Measurements from ENCODE around the gene ST3GAL2. TPM values are rescaled to one million over a fixed set of nuclear protein-coding genes. Genes with fewer than 3 reads are reported as not detected.

Gene ST3GAL2
- polyA plus RNA-seq, 2 of the 4 experiments (the other 2 are of a cell fraction) = 11.1 to 16.3 TPM

DNA sequence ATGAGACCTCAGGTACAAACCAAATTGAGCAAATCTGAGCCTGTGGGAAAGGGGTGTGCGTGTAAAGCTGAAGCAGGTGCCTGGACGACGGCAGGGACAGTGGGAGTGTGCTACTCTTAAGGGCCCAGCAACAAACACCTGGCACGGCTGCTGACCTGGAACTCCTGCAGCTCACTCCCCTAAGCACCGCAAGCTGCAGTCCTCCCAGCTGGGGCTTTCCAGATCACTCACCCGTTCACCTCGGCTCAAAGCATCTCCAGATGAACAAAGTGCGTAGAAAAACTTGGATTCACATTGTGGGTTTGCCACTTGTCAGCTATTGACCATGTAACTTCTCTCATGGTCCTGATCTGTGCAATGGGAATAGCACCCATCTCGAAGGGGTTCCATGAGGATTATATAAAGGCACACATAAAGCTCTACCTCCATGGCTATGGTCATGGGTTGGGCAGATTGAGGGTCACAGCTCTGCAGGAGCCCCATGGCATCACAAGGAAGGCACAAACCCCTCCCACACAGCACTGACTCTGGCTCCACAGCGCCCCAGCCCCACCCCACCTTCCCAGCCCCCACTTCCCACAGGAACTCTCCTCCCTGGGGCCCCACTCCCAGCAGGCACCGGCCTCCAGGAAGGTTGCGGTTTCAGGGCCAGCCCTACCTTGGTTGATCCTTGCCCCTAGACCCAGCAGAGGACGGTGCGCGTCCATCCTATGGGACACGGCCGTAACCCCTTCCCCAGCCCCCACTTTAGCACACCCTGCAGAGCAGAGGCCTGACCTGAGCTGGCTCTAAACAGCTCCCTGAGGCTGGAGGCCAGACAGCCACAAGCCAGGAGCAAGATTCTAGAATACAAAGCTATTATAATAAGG lies 21.9 kb downstream of the ST3GAL2 start:
- ATAC-seq = no peak
- H3K9me3 ChIP-seq = no peaks in the 10 kb centered on the region
- WGBS (ENCODE audit: missing lambda C conversion rate) = 87% methylated on average over 16 of the region's 17 CpGs
- TF ChIP-seq FOXS1 (CRISPR knock-in tag; IDR thresholded peaks at IDR 0.05) (no peak), RFX5 (IDR thresholded peaks at IDR 0.05) (no peak), HDAC2 (IDR thresholded peaks at IDR 0.05) (no peak), EP300 (IDR thresholded peaks at IDR 0.05) (no peak), POLR2A (IDR thresholded peaks at IDR 0.05; ENCODE audit: low read length) (no peak), TFCP2L1 (CRISPR knock-in tag; IDR thresholded peaks at IDR 0.05) (no peak), HOXA7 (CRISPR knock-in tag; IDR thresholded peaks at IDR 0.05) (no peak), RAD21 (conservative IDR thresholded peaks at IDR 0.05 in 1 of 2, IDR thresholded peaks at IDR 0.05 in 1 of 2) (no peak), KDM1A (IDR thresholded peaks at IDR 0.05; ENCODE audit: low read depth) (no peak), ZFP36 (IDR thresholded peaks at IDR 0.05; ENCODE audit: borderline replicate concordance, partially characterized antibody) (no peak), NFE2L2 (conservative IDR thresholded peaks at IDR 0.05; ENCODE audit: low read length) (no peak), HOXB5 (CRISPR knock-in tag; IDR thresholded peaks at IDR 0.05) (no peak), NPAS2 (CRISPR knock-in tag; IDR thresholded peaks at IDR 0.05; ENCODE audit: borderline replicate concordance) (no peak)
- TF ChIP-seq, protein P1, sequence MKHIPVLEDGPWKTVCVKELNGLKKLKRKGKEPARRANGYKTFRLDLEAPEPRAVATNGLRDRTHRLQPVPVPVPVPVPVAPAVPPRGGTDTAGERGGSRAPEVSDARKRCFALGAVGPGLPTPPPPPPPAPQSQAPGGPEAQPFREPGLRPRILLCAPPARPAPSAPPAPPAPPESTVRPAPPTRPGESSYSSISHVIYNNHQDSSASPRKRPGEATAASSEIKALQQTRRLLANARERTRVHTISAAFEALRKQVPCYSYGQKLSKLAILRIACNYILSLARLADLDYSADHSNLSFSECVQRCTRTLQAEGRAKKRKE (CRISPR knock-in tag; IDR thresholded peaks at IDR 0.05; ENCODE audit: low read depth) = no peak
- TF ChIP-seq, protein P2, sequence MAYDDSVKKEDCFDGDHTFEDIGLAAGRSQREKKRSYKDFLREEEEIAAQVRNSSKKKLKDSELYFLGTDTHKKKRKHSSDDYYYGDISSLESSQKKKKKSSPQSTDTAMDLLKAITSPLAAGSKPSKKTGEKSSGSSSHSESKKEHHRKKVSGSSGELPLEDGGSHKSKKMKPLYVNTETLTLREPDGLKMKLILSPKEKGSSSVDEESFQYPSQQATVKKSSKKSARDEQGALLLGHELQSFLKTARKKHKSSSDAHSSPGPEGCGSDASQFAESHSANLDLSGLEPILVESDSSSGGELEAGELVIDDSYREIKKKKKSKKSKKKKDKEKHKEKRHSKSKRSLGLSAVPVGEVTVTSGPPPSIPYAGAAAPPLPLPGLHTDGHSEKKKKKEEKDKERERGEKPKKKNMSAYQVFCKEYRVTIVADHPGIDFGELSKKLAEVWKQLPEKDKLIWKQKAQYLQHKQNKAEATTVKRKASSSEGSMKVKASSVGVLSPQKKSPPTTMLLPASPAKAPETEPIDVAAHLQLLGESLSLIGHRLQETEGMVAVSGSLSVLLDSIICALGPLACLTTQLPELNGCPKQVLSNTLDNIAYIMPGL (CRISPR knock-in tag; IDR thresholded peaks at IDR 0.05; ENCODE audit: borderline replicate concordance) = no peak
- TF ChIP-seq, protein P3, sequence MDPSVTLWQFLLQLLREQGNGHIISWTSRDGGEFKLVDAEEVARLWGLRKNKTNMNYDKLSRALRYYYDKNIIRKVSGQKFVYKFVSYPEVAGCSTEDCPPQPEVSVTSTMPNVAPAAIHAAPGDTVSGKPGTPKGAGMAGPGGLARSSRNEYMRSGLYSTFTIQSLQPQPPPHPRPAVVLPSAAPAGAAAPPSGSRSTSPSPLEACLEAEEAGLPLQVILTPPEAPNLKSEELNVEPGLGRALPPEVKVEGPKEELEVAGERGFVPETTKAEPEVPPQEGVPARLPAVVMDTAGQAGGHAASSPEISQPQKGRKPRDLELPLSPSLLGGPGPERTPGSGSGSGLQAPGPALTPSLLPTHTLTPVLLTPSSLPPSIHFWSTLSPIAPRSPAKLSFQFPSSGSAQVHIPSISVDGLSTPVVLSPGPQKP (IDR thresholded peaks at IDR 0.05; ENCODE audit: low read depth, low read length) = no peak
- TF ChIP-seq, protein P4, sequence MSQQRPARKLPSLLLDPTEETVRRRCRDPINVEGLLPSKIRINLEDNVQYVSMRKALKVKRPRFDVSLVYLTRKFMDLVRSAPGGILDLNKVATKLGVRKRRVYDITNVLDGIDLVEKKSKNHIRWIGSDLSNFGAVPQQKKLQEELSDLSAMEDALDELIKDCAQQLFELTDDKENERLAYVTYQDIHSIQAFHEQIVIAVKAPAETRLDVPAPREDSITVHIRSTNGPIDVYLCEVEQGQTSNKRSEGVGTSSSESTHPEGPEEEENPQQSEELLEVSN (IDR thresholded peaks at IDR 0.05; ENCODE audit: borderline replicate concordance, low read depth) = no peak
- TF ChIP-seq, protein P5, sequence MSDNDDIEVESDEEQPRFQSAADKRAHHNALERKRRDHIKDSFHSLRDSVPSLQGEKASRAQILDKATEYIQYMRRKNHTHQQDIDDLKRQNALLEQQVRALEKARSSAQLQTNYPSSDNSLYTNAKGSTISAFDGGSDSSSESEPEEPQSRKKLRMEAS (IDR thresholded peaks at IDR 0.05) = no peak
- TF ChIP-seq, protein P6, sequence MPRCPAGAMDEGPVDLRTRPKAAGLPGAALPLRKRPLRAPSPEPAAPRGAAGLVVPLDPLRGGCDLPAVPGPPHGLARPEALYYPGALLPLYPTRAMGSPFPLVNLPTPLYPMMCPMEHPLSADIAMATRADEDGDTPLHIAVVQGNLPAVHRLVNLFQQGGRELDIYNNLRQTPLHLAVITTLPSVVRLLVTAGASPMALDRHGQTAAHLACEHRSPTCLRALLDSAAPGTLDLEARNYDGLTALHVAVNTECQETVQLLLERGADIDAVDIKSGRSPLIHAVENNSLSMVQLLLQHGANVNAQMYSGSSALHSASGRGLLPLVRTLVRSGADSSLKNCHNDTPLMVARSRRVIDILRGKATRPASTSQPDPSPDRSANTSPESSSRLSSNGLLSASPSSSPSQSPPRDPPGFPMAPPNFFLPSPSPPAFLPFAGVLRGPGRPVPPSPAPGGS (IDR thresholded peaks at IDR 0.05) = no peak
- TF ChIP-seq, protein P7, sequence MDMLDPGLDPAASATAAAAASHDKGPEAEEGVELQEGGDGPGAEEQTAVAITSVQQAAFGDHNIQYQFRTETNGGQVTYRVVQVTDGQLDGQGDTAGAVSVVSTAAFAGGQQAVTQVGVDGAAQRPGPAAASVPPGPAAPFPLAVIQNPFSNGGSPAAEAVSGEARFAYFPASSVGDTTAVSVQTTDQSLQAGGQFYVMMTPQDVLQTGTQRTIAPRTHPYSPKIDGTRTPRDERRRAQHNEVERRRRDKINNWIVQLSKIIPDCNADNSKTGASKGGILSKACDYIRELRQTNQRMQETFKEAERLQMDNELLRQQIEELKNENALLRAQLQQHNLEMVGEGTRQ (IDR thresholded peaks at IDR 0.05) = no peak
- no peak overlapping the region for H3K4me3 ChIP-seq
- CTCF ChIA-PET = interaction anchor here (0.6 to 2.1 kb wide), 7 partner anchors 8 to 1032 kb away, joined by 3 to 10 read pairs (median 4); no protein-coding TSS in a partner anchor
- no peak for DNase-seq (ENCODE audit: low read depth in 1 of 2, low spot score in 1 of 2)
- H3K27ac ChIP-seq = peak overlapping the region in 1 of 2 experiments; percentile 43; a peak in 2 of 6 replicates
- no peak overlapping the region for H3K4me2 ChIP-seq
- H3K4me1 ChIP-seq = peaks cover 16% of the 10 kb centered on the region; the same call in 1 of the 3 replicates
- POLR2A ChIA-PET = no interaction called here
- no peak for FAIRE-seq
